SK-N-SH treated with all-trans-retinoic acid at 6 μM for 48 hours (cell line): ENCODE measurements around the gene SIX3.

Source experiments
- ARNTL ChIP-seq: fragments of 450-650 bp; formaldehyde crosslinking; IDR thresholded peaks from 2 replicates; pipeline ENCODE4 v1.5.0; 2020; ENCODE audit warnings: low read depth, mild to moderate bottlenecking, moderate library complexity, borderline replicate concordance
- CREB5 ChIP-seq: fragments of 250-450 bp; sonication (Bioruptor Pico); IDR thresholded peaks from 2 replicates; pipeline ENCODE4 v1.5.1; 2020; ENCODE audit warnings: low read depth, mild to moderate bottlenecking, moderate library complexity
- CSDC2 ChIP-seq: fragments of 250-450 bp; sonication (Bioruptor Pico); IDR thresholded peaks from 2 replicates; pipeline ENCODE4 v1.5.0; 2020; ENCODE audit warnings: mild to moderate bottlenecking, moderate library complexity
- GLIS3 ChIP-seq: fragments of 250-450 bp; sonication (Bioruptor Pico); IDR thresholded peaks from 2 replicates; pipeline ENCODE4 v1.5.0; 2020; ENCODE audit warnings: mild to moderate bottlenecking, moderate library complexity
- PATZ1 ChIP-seq: fragments of 250-450 bp; sonication (Bioruptor Pico); IDR thresholded peaks from 2 replicates; pipeline ENCODE4 v1.8.0; 2020; ENCODE audit warnings: mild to moderate bottlenecking, moderate library complexity, borderline replicate concordance
- PPARA ChIP-seq: fragments of 250-450 bp; sonication (Bioruptor Pico); IDR thresholded peaks from 2 replicates; pipeline ENCODE4 v1.5.0; 2020; ENCODE audit warnings: mild to moderate bottlenecking, borderline replicate concordance
- ZFP3 ChIP-seq: fragments of 250-450 bp; sonication (Bioruptor Pico); IDR thresholded peaks from 2 replicates; pipeline ENCODE4 v1.5.0; 2020; ENCODE audit warnings: mild to moderate bottlenecking, moderate library complexity
- ZFP30 ChIP-seq: fragments of 450-650 bp; formaldehyde crosslinking; IDR thresholded peaks from 2 replicates; pipeline ENCODE4 v1.5.0; 2022; ENCODE audit warnings: mild to moderate bottlenecking, moderate library complexity

DNA sequence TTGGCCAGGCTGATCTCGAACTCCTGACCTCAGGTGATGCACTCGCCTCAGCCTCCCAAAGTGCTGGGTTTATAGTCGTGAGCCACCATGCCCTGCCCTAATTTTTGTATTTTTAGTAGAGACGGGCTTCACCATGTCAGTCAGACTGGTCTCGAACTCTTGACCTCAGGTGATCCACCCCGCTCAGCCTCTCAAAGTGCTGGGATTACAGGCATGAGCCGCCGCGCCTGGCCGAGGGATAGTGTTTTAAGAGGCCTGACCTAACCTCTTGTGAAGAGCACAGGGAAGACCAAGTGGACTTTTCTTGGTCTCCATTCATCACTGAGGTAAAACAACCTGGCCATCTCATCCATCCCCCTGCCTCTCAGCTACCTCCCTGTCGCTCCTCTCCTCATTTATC, 38.1 kb downstream of the SIX3 start:
- no peak for TF ChIP-seq ZFP30
- TF ChIP-seq ARNTL (CRISPR knock-in tag), result no peak
- no peak for TF ChIP-seq PATZ1 (CRISPR knock-in tag)
- no peak for TF ChIP-seq ZFP3 (CRISPR knock-in tag)
- TF ChIP-seq CSDC2 (CRISPR knock-in tag), result no peak
- no peak for TF ChIP-seq CREB5 (CRISPR knock-in tag)
- no peak for TF ChIP-seq PPARA (CRISPR knock-in tag)
- TF ChIP-seq GLIS3, result no peak
